ENCODE measurements around the gene TM9SF4. TPM values are rescaled to one million over a fixed set of nuclear protein-coding genes. Genes with fewer than 3 reads are reported as not detected.

Gene TM9SF4
- total RNA-seq, 1 experiment from 2014 or later = 36.9 TPM

DNA sequence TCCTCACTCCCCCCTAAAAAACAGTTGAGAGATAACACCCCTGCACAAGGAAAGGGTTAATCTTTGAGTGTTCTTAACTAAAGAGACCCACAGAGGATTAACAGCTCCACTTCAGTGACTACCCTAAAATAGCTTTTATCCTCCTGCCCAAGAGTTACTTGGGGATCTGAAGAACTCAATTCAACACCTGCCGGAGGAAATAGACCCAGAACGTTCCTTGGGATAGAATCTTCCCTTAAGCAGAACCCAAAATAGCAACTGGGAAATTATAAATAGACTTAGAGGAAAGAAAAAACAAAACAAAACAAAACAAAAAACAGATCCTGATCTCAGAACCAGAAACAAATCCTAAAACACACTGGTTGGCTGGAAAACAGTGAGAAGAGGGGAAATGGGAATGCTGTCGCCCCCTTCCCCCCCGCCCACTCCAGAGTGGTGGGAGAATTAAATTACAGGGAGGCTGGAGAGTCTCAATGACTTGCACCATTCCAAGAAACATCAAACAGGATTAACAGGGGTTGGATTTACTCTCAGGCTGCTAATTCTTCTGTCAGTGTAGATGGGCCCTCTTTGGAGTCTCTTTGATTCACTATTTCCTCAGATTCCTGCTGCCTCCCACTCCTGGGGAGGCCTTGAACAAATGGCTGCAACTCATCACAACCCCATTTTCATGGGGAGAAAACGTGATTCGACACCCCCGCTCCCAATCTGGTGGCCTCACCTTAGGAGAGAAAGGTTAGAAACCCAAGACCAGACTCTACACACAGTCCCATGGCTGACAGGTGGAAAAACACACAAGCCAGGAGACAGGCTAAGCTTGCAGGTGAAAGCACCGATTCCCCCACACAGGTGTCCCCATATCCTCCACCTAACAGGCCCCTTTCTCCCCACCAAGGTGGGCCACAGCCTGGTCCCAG, 96.6 kb downstream of the TM9SF4 start:
- DNase-seq = no peak
- H3K27me3 ChIP-seq (ENCODE audit: control insufficient read depth, insufficient read depth, low read length) = no peaks in the 10 kb centered on the region
- H3K36me3 ChIP-seq (replicated peaks; ENCODE audit: control insufficient read depth, insufficient read depth, low read length) = peaks cover 18% of the 10 kb centered on the region
- peak overlapping the region; percentile 97 for H3K4me3 ChIP-seq (ENCODE audit: insufficient read depth, low read depth, low read length)

DNA sequence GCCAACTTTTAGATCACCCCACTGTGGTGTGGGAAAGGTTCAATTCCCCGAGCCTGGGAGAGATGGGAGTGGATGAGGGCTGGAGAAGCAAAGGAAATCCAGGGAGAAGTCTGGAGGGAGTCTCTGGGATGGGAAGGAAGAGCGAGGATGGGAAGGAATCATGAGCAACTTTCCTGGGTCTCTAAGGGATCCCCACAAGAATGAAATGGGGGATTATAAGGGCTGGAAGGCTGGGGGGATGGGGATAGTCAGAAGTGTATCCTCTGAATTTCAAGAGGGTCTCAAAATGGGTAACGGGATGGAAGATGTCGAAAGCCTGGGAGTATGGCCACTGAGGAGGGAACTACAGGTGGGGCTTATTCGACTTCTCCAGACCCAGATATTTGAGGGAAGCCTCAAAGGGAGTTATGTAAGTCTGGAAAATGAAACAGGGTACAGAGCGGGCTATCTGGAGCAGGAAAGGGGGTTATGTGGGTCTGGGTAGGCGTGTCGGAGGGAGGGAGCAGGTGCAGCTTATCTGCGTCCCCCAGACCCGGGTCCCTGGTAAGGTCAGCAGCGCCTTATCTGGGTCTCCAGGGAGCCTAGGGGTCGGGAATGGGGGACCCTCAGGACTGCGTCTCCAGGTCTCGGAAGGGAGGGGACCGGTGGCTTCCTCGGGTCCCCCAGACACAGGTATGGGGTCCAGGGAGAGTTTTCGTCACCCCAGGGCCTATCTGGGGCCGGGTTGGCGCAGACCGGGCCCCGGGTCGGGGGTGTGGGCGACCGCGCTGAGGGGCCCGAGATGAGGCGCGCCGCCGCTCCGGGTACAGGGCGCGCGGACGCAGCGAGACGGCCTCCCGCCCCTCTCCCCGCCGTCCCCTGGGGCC, 97.5 kb downstream of the TM9SF4 start:
- H3K4me3 ChIP-seq (ENCODE audit: insufficient read depth, low read depth, low read length) = peak overlapping the region; percentile 97
- no peaks in the 10 kb centered on the region for H3K27me3 ChIP-seq (ENCODE audit: control insufficient read depth, insufficient read depth, low read length)
- peak; percentile 59 for DNase-seq
- H3K36me3 ChIP-seq (replicated peaks; ENCODE audit: control insufficient read depth, insufficient read depth, low read length) = peaks cover 18% of the 10 kb centered on the region

GRCh38 chr20:32207626-32208498, 98.3 kb downstream of the TM9SF4 start, which contains the start of the genes PLAGL2 and POFUT1:
Gene PLAGL2, minus strand, starts transcription at chr20:32207743. Its CDS starts 5,565 bp downstream, at chr20:32202178.
Gene POFUT1, plus strand, starts transcription at chr20:32207880. Its CDS starts 62 bp downstream, at chr20:32207942.
- peaks cover 18% of the 10 kb centered on the region for H3K36me3 ChIP-seq (replicated peaks; ENCODE audit: control insufficient read depth, insufficient read depth, low read length)
- DNase-seq = peak; percentile 100
- H3K27me3 ChIP-seq (ENCODE audit: control insufficient read depth, insufficient read depth, low read length) = no peaks in the 10 kb centered on the region
- H3K4me3 ChIP-seq (ENCODE audit: insufficient read depth, low read depth, low read length) = peak within 1 kb of the TSS; percentile 97

DNA sequence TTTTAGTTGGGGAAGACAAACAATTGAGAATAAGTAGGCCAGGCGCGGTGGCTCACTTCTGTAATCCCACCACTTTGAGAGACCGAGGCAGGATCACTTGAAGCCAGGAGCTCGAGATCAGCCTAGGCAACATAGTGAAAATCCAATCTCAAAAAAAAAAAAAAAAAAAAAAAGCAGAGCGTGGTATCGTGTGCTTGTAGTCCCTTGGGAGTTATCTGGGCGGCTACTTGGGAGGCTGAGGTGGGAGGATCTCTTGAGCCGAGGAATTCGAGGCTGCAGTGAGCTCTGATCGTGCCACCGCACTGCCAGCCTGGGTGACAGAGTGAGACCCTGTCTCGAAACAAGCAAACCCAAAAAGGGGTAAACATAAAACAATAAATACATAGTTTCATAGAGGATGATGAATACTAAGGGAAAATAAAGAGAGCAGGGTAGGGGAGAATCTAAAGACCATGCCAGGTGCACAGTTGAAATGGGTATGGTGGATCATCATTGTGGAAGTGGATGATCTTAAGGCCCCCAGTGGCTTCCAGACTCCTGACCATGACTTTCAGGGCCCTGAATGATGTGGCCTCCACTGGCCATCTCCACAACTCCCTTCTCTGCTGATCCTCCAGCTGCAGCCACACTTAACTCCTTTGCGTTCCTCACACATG, 99.1 kb downstream of the TM9SF4 start:
- no peak for DNase-seq
- H3K36me3 ChIP-seq (replicated peaks; ENCODE audit: control insufficient read depth, insufficient read depth, low read length) = peaks cover 18% of the 10 kb centered on the region
- peak overlapping the region; percentile 97 for H3K4me3 ChIP-seq (ENCODE audit: insufficient read depth, low read depth, low read length)
- H3K27me3 ChIP-seq (ENCODE audit: control insufficient read depth, insufficient read depth, low read length) = no peaks in the 10 kb centered on the region

DNA sequence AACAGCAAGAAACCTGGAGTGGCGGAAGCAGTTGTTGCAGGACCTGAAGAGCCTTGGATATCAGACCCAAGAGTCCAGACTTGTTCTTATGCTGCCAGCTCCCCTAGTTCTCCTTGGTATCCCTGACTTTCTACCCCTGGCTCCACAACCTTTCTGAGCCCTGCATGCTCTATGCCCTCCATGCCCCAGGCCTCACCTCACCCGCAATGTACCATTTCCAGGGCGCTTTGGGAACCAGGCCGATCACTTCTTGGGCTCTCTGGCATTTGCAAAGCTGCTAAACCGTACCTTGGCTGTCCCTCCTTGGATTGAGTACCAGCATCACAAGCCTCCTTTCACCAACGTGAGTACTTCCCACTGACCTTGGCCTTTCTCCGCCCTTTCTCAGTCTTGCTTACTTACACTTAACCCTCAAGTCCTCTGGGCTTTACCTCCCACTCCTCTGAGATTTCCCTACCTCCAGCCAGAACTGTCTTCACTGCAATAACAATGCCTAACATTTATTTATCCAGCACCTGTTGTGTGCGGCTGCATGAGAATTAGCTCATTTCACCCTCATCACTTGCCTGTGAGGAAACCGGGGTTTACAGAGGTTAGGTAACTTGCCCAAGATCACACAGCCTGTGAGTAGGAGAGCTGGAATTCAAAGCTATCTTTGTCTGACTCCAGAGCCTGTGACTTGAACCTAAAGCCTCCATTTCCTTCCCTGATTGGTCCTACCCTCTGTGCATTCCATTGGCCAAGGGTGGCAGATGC, 100.5 kb downstream of the TM9SF4 start:
- no peaks in the 10 kb centered on the region for H3K27me3 ChIP-seq (ENCODE audit: control insufficient read depth, insufficient read depth, low read length)
- H3K36me3 ChIP-seq (replicated peaks; ENCODE audit: control insufficient read depth, insufficient read depth, low read length) = peaks cover 15% of the 10 kb centered on the region
- DNase-seq = no peak
- H3K4me3 ChIP-seq (ENCODE audit: insufficient read depth, low read depth, low read length) = no peak overlapping the region

GRCh38 chr20:32213870-32214269, 104.4 kb downstream of the TM9SF4 start:
- H3K36me3 ChIP-seq (replicated peaks; ENCODE audit: control insufficient read depth, insufficient read depth, low read length) = peaks cover 39% of the 10 kb centered on the region
- DNase-seq = no peak
- H3K27me3 ChIP-seq (ENCODE audit: control insufficient read depth, insufficient read depth, low read length) = no peaks in the 10 kb centered on the region
- no peak overlapping the region for H3K4me3 ChIP-seq (ENCODE audit: insufficient read depth, low read depth, low read length)

GRCh38 chr20:32215147-32215546, 105.6 kb downstream of the TM9SF4 start:
- H3K36me3 ChIP-seq (replicated peaks; ENCODE audit: control insufficient read depth, insufficient read depth, low read length) = peaks cover 39% of the 10 kb centered on the region
- no peak overlapping the region for H3K4me3 ChIP-seq (ENCODE audit: insufficient read depth, low read depth, low read length)
- H3K27me3 ChIP-seq (ENCODE audit: control insufficient read depth, insufficient read depth, low read length) = no peaks in the 10 kb centered on the region
- no peak for DNase-seq

DNA sequence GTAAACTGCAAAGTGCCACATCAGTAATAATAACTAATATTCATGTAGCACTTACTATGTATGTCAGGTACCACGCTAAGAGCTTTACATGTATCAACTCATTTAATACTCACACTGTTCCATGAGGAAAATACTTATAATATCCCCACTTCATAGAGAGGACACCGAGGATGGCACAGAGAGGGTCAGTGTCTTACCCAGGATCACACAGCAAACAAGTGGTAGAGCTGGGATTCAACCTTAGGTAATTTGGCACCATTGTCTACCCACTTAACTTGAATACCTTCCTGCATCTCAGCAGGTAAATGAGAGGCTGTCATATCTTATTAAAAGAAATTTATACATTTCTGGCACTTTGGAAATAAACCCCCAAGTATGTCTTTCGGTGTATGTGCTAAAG, 106.2 kb downstream of the TM9SF4 start:
- Histone ChIP-seq H3K27me3 (ENCODE audit: control insufficient read depth, insufficient read depth, low read length) (no peaks in the 10 kb centered on the region), H3K4me3 (ENCODE audit: insufficient read depth, low read depth, low read length) (no peak overlapping the region), H3K36me3 (replicated peaks; ENCODE audit: control insufficient read depth, insufficient read depth, low read length) (peaks cover 37% of the 10 kb centered on the region)
- no peak for DNase-seq

- Histone ChIP-seq H3K27me3 (ENCODE audit: control insufficient read depth, insufficient read depth, low read length) (no peaks in the 10 kb centered on the region), H3K36me3 (replicated peaks; ENCODE audit: control insufficient read depth, insufficient read depth, low read length) (peaks cover 37% of the 10 kb centered on the region), H3K4me3 (ENCODE audit: insufficient read depth, low read depth, low read length) (no peak overlapping the region)
- DNase-seq = no peak
These were observed 106.9 kb downstream of the TM9SF4 start for GRCh38 chr20:32216179-32217142.

Other genes with a start within 250 kb of the TM9SF4 start
- gene DUSP15, start 239.2 kb upstream of the TM9SF4 start, total RNA-seq (2014; rRNA removed; shearing (Covaris generic)) = 1.5 and 2.5 TPM in 2 replicates
- gene TTLL9, start 239.1 kb upstream of the TM9SF4 start, total RNA-seq (2014; rRNA removed; shearing (Covaris generic)) = 0.14 TPM in 1 of 2 replicates, not detected in the other
- gene PDRG1, start 157.7 kb upstream of the TM9SF4 start, total RNA-seq (2014; rRNA removed; shearing (Covaris generic)) = 8.4 and 12.8 TPM in 2 replicates
- gene XKR7, start 141.6 kb upstream of the TM9SF4 start, total RNA-seq (2014; rRNA removed; shearing (Covaris generic)) = 0.63 and 0.73 TPM in 2 replicates
- 8.3 and 10.6 TPM in 2 replicates for gene CCM2L, start 99.3 kb upstream of the TM9SF4 start, total RNA-seq (2014; rRNA removed; shearing (Covaris generic))
- gene HCK, start 57.5 kb upstream of the TM9SF4 start, total RNA-seq (2014; rRNA removed; shearing (Covaris generic)) = 0.70 and 0.76 TPM in 2 replicates
- gene PLAGL2, start 98.0 kb downstream of the TM9SF4 start, total RNA-seq (2014; rRNA removed; shearing (Covaris generic)) = 8.5 and 10.0 TPM in 2 replicates
- gene POFUT1, start 98.2 kb downstream of the TM9SF4 start, total RNA-seq (2014; rRNA removed; shearing (Covaris generic)) = 25.9 and 40.3 TPM in 2 replicates
- 8.4 and 9.5 TPM in 2 replicates for gene KIF3B, start 167.9 kb downstream of the TM9SF4 start, total RNA-seq (2014; rRNA removed; shearing (Covaris generic))
- 12.5 and 14.3 TPM in 2 replicates for gene ASXL1, start 248.6 kb downstream of the TM9SF4 start, total RNA-seq (2014; rRNA removed; shearing (Covaris generic))